ENCODE data around the gene ANK3.

ANK3 gene

DNA sequence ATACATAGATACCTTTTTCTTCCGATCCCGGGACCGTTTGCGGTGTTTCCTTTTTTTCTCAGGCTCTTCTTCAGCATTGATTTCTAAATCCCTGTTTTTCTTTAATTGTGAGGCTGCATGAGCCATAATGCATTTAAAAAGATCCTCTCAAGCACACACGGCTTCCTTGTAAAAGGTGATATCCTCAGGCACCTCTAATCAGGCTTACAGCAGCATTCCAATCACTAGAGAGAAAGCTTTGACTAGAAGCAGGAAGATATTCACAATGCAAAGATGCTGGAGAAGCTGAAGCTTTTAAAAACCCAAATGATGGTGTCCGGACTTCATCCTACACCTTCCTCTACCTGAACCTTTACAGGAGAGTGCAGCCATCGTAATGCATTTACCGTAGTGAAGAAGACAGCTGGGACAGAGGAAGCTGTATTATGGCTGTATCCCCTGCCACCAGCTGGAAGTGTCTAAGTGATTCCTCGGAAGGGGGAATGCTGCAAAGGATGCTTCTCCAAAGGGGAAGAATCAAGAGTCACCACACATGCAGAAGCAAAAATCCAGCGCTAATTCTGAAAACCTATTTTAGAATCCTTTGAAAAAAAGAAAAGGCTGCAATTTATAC lies at the start of gene ANK3:
ANK3 (minus strand) TSS at position 463 of the 613 bp plus-strand sequence; CDS start at position 126, 337 bp downstream.
- no peak for DNase-seq (ENCODE audit: low read depth in 2 of 2)

DNA sequence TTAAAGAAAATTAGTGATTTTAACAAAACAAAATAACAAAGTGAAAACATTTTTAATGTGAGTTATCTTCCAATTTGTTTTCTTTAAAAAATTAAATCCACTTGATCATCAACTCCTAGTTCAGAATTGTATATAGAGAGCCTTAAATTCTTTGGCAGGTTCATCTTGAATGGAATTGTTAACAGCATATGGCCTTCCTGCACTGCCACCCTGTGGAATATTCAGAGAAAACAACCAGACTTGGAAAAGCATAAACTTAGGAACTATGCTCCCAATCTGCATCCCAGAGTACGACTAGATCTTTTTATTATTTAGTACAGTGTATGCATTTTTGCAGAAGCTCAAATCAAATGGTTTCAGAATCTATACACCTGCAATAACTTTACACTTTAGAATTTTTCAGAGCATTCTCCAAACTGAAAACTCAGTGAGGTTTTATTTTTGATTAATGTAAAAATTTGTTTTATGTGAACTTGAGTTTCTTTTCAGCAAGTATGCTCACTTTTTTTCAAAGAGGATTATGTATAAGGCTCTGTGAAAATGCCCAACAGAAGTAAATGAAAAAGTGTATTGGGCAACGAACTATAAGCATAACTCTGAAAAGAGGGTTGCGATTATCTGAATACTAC lies 44.9 kb upstream of the ANK3 start:
- DNase-seq (ENCODE audit: low read depth in 2 of 2) = no peak

DNA sequence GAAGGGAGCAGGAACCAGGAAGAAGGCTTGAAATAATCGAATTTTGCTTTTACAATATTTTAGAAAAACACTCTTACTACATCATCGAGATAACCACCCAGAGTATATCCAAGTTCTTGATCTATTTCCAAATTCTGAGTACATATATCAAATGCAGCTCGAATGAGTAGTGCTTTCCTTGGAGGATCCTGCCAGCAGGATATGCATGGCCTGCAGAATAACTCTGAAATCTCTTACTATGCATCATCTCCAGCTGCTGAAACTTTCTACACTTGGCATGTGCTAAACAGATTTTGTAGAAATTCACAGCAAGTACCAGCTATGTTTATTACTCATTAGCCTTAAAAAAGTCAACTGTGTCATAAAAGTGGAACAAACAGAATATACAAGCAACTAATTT lies 44.0 kb upstream of the ANK3 start:
- DNase-seq (ENCODE audit: low read depth in 2 of 2) = no peak

DNA sequence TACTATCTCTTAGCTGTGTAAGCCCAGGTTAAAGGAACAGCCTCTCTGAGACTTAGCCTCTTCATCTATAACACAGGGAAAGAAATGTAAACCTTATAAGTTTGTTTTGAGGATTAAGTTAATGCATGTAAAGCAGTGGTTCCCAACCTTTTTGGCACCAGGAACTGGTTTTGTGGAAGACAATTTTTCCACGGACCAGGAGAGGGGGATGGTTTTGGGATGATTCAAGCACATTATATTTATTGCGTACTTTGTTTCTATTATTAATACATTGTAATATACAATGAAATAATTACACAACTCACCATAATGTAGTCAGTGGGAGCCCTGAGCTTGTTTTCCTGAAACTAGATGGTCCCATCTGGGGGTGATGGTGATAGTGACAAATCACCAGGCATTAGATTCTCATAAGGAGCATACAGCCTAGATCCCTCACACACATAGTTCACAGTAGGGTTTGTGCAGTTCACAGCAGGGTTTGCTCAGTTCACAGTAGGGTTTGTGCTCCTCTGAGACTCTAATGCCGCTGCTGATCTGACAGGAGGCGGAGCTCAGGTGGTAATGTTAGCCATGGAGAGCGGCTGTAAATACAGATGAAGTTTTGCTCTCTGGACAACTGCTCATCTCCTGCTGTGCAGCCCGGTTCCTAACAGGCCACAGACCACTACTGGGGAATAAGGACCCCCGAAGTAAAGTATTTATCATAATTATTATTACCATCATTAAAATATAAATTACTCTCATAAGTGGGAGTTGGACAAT lies 41.3 kb upstream of the ANK3 start:
- no peak for DNase-seq (ENCODE audit: low read depth in 2 of 2)

DNA sequence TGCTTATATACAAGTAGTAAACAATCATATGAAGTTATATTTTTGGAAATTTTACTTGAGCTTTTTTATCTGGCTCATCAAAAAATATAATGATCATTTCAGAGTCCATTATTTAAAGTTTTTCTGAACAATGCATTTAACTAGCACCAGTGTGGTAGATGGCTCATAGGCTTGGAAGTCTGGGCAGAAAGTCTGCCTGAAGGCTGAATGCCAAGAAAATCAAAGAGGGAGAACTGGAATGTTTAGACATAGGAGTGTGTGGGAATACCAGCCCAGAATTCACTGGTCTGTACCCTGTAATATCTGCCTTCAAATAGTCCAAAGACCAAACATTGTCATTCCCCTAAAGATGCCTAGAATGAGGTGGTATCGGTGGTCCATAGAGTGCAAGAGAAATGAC lies 40.3 kb upstream of the ANK3 start:
- no peak for DNase-seq (ENCODE audit: low read depth in 2 of 2)

DNA sequence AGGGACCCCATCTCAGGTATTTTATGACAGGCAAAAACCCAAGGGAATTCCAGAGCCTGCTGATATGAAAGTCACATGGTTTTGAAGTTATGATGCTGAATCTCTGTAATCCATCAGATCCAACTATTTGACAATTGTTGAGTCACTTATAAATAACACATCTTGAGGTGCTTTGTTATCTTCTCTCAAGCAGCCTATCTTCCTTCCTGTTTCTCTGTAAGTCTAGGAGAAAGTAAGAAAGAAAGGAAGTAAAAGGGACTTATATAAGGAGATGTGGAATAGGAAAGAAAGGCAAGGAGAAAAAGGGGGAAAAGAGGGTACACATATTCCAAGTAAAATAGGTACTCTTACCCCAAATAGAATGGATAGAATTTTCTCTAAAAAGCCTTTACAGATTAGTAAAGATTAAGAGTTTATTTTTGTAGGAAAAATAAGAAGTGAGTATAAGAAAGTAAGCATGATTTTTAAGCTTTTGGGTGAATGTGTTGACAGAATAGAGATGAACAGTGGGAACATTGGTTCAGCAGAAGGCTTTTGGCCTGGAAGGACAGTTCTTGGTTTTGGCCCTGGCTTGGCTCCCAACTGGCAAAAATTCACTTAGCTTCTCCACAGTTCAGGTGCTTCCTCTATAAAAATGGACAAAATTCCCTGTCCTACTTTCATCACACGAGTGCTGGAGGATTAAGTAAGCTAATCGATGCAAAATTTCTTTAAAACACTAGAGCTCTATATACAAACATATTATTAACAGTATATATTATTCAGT lies 39.6 kb upstream of the ANK3 start:
- no peak for DNase-seq (ENCODE audit: low read depth in 2 of 2)

DNA sequence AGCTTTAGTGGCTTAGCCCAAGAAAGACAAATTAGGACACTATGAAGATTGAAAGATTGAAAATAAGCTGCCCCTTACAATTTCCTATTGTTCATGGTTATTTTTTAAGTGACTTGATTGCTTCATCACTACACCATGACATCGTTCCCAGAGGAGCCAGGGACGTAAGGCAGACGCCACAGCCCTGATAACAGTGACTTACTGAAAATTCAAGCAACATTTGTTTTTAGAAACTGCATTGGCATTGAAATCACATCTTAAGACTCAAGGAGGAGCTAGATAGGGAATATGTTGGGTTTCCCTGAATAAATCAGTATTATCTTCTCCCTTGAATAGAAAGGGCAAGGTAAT lies 38.7 kb upstream of the ANK3 start:
- DNase-seq (ENCODE audit: low read depth in 2 of 2) = no peak

DNA sequence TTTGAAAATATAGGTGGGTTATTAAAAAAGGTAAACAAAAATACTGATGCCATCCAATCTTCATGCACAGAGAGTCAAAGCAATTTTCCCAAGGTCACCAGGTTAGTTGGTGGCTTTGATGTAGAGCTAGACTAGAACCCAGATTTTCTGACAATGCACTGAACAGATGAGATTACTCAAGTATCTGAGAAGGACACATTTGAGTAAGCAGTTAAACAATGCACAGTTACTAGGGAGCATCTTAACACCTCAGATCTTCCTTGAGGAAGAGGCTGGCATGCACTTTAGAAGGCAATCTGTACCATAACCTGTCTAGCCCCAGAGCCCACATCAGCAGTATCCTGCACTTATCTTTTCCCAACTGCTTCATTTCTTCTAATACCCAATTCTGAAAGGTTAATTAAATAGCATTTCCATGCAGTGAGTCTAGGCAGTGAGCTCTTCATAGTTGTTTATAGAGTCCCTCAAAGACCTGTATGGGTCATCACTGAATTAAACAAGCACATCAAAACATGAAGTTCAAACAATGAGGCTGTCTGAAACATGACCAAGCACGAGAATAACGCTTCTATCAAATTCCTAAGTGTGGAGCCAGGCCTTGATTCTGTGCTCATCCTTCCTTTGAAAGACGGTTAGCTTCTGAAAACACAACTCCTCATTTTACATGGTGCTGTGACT lies 38.2 kb upstream of the ANK3 start:
- DNase-seq (ENCODE audit: low read depth in 2 of 2) = no peak

DNA sequence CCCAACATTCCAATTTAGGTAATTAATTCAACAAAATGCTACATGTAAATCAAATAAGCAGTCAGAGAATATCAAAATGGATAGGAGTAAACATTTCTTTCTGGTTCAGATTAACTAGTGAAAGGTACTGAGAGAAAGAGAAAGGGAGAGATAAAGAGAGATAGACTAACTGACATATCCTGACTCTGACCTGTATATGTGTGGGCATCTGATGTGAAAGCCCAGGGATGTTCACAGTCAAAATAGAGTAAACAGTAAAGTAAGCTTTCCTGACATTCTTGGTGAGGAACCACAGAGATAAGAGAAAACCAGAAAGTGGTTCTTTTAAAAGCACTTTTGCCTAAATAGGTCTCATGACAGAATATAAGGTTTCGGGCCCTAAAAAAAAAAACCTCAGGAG lies 37.5 kb upstream of the ANK3 start:
- DNase-seq (ENCODE audit: low read depth in 2 of 2) = no peak

DNA sequence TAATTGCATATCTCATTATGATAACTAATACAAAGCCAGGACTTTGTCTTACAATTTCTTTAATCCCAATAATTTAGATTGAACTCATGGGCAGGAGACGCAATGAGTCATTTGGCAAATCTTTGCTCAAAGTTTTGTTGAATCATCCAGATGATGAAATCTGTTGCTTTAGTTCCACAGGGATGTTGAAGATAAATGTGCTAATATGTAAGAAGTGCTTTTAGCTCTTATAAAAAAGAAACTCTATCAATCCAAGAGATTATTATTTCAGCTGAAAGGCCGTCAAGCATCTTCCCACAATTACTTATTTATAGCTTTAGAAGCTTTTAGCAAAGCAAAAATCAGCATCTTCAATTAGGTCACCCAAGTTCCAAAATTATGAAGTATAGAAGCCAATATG lies 36.8 kb upstream of the ANK3 start:
- no peak for DNase-seq (ENCODE audit: low read depth in 2 of 2)

DNA sequence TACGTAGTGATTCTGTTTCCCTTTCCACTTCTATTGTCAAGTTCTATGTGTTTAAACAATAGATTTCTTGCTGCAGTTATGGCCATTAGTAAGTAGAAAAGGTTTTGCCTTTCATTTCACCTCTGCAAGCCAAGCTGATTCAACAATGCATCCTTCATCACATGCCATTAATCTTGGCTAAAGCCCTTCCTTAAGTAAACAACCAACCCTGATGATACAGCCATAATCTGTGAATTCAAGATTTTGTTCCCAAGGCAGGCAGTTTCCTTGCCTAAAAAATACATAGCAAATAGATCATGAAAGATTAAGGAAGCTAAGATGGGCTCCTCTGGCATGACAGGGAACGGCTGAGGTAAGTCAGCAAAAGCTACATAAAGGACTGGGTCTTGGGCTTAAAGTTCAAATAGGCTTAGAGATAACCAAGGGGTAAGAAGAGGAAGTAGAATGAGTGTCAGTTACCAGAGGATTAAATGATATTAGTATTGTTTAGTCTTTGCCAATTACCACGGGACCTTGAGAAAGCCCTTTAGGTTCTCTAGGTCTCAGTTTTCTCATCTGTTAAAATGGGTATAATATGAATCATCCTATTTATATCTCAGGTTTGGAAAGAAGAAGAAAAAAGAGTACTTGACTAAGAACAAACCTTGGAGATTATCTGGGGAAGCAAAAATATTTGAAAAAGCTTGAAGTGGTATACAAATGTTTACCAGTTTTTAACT lies 35.9 kb upstream of the ANK3 start:
- DNase-seq (ENCODE audit: low read depth in 2 of 2) = no peak

DNA sequence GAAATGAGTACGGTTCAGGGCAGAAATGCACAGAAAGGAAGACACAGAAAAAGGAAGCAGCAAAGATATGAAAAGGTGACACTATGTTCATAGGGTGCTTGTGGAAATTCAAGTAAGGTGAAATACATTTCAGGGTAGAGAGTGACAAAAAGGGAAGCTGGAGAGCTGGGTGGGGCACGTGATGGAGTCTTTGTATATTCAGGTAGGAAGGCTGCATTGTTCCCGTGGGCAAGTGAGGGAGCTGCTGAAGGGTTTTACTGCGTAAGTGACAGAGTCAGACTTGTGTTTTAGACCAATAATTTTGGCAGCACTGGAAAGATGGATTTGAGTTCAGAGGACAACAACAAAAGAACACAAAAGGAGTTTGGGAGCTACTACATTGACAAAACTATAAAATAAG lies 35.3 kb upstream of the ANK3 start:
- DNase-seq (ENCODE audit: low read depth in 2 of 2) = no peak

DNA sequence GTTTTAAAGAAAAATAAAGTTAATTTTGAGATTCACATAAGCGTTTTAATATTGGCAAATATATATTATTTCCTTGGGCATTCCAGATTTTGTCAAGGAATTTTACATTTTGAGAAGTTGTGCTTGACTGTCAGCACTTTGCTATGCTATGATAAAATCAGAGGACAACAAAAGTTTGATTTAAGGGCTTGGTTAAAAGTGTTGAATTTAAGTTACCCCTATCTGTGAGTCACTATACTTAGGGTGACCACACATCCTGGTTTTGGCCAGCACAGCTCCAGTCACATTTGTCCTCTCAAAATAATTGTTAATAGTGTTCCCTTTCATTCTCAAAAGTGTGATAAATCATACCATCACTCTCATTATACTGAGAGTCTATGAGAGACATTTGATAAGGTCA lies 34.2 kb upstream of the ANK3 start:
- no peak for DNase-seq (ENCODE audit: low read depth in 2 of 2)

DNA sequence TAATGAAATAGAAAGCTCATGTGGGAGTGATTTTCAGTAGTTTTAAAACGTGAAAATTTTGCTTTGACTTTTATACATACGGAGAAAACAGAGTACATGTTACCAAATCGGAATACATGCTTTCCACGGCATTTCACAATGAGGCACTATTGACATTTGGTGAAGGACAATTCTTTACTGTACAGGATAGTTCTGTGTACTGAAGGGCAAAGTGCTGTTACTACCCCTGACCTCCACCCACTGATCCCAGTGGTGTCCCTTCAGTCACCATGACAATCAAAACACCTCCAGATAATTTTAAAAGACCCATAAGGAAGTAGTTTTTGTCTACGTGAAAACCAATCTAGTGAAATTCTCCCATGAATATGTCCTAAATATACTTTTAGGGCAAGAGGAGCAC lies 33.1 kb upstream of the ANK3 start:
- no peak for DNase-seq (ENCODE audit: low read depth in 2 of 2)

DNA sequence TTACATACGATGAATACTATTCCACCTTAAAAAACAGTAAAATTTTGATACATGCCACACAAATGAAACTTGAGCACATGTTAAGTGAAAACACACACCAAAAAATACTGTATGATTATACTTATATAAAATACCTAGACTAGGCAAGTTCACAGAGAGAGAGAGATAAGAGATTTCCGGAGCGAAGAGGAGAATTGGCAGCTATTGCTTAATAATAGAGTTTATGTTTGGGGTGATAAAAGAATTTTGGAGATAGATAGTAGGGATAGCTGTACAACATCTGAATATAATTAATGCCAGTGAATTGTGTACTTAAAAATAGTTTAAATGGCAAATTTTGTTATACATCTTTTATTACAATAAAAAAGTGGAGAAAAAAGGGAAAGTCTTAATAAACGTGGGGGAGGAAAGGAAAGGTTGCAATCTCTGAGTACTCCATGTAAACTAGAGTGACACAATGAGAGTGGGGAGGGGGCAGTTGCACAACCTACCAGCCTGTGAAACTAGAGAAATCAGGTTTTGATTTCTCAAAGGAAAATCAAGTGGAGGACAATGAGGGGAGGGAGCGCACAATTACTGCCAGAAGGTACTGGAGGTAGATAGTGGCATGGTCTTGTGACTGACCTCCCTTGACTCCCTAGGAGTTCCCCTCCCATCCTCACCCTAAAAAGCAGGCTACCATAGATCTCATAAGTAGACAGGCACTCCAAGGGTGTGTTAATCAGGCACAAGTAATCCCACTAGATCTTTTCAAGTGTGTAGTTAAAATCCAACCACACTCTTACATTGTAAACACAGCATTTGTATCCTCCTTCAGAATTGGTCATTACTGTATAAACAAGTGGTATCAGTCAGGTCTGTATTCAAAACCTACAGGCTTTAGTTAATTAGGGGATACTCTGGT lies 31.6 kb upstream of the ANK3 start:
- no peak for DNase-seq (ENCODE audit: low read depth in 2 of 2)

DNA sequence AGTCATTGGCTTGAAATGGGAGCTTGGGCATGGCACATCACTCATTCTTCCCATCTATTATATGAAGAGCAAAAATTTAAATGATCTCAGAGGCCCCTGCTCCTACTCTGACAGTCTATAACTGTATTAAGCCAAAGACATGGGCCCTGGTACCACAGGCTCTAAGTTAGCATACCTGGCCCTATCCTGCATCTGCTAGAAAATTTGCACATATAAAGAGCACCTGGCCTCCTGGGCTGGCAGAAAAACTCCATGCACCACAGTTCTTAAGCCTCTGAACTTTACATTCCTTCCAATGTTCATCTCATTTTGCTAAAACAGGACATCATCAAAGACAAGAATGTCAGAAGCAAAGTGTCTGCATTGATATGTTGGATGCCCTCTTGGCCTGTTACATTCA lies 29.6 kb upstream of the ANK3 start:
- DNase-seq (ENCODE audit: low read depth in 2 of 2) = no peak

DNA sequence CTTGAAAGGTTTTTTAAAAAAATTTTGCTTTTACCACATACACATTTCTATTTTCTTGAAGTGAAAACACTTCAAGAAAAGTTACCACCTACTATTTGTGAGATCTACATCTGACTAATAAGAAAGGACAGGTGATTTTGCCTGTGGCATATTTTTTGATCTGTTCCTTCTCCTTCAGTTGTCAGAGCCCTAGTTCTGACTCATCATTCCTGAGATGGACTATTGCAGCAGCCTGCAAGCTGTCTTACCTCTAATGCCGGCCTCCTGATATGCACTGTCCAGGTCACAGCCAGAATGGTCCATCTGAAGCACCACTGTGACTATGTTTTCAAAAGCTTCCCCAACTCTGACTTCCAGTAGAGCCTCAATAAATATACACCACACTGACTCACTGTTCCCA lies 28.2 kb upstream of the ANK3 start:
- no peak for DNase-seq (ENCODE audit: low read depth in 2 of 2)

DNA sequence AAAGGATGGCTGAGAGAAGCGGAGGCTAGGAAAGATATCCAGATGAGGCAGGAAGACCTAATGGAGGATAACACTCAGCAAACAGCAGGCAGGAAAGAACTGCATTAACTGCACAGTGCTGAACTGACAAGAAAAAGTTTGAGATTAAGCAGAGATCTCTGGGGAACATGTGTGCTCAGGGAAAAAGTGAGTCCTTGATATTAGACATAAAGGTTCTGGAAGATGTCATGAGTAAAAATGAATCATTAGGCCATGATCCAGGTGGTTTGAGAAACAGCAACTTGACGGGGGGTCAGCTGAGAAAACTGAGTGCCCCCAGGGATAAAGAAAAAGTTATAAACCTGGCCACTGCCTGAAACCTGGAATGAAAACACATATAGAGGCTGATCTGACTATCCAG lies 27.3 kb upstream of the ANK3 start:
- DNase-seq (ENCODE audit: low read depth in 2 of 2) = no peak

DNA sequence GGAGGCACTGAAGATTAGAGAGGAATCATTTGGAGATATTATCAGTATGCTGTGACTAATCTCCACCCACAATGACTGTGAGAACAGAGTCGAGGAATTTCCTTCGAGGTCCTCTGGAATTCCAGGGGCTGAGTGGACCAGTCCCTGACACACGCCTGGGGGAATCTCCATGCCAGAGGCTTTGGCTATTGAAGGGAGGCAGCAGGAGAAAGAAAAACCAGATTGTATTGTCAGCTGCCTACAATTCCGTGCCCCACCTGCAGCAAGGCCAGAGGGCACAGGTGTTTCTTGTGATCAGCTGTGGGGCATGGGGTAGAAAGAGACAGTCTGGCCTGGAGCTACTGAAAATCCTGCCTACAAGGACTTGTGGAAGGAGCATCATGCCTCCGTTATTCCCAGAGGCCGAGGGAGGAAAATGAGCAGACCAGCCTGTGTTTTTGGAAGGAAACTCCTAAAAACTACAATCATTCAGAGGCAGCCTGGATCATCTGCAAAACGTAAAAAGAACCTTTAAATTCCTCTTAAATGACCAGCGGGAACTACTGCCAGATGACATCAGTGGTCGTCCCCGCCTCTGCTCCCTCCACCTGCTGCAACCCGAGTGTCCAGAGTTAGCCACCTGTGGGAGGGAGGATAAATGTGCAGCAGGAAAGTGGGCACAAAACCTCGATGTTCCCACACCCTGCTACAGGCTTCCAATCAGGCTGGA lies 25.4 kb upstream of the ANK3 start:
- DNase-seq (ENCODE audit: low read depth in 2 of 2) = no peak

DNA sequence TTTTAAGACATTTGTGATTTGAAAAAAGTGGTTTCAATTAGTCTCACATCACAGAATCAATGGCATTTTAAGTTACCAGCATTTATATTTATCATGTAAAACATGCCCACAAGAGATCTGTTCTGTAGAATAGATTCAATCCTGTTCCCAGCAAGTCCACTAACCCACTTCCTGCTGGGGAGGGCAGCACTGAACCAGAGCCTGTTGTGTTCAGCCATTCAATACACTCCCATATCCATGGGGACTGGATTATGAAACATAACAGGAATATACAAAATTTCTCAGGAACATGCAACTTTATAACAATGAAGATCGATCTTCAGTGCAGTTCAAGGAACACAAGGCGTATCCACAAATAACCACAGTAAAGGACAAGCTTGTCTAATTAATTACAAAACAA lies 24.4 kb upstream of the ANK3 start:
- no peak for DNase-seq (ENCODE audit: low read depth in 2 of 2)
